DMS 273 (cell line): Measurements from ENCODE around the gene ELFN2.

Source experiments
- DNase-seq: peaks from one replicate; lab custom pipeline; 2025; ENCODE audit not compliant: unreplicated experiment; lab: John Stamatoyannopoulos, UW

ELFN2 gene

GRCh38 chr22:37363261-37363992 lies 63.9 kb downstream of the ELFN2 start:
- DNase-seq = no peak

GRCh38 chr22:37362621-37363020 lies 64.7 kb downstream of the ELFN2 start:
- DNase-seq = no peak

DNA sequence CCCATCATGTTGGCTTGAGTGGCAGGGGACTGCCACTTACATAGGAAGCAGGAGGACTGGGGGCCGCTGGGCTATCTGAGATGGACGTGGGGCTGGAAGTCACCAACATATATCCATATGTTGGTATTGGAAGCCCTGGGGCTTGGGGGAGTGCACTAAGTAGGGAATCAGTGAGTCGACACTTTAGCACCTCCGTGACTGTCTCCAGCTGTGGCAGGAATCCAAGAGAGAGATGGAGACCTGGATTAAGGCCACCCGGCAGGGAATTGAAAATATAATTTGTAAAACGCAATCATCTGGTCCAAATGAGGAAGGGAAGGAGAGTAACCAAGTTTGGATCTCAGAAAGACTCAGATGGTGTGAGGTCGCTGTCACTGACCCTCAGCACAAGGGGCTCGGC lies 68.4 kb downstream of the ELFN2 start:
- no peak for DNase-seq

- DNase-seq = no peak
Observed at GRCh38 chr22:37358386-37358785, 68.9 kb downstream of the ELFN2 start.

- no peak for DNase-seq
Observed at GRCh38 chr22:37357446-37358075, 69.7 kb downstream of the ELFN2 start.

DNA sequence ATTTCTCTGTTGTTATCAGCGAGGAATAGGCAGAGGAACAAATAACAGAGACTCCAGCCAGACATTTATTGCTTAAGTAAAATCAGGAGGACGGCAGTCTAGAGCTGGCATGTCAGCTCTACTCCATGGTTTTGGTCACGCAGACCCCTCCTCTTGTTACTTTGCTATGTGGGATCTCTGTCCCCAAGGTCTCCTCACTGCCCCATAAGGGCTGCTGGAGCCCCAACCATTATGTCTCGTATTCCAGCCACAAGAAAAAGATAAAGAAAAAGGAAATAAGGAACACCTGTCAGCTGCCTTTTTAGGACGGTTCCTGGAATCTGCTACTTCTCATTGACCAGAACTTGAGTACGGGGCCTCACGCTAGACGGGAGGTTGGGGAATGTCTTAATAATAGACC lies 70.4 kb downstream of the ELFN2 start:
- DNase-seq = no peak

DNA sequence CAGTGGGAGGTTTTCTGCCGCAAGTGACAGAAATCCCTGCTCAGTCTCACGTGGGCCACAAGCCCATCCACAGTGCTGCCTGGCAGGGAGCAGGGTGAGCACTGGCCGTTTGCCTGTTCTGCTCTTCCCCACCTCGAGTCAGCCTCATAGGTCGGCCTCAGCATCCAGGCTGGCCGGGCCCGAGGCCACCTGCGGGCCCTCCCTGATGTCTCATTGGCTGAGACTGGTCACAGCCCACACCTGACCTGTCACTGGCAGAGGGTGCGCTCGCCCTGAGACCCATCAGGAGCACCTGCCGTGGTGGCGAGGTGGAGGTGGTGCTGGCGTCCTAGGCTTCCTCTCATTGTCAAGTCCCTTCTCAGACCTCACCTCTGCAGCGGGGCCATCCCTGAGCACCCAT lies 72.1 kb downstream of the ELFN2 start:
- DNase-seq = no peak

DNA sequence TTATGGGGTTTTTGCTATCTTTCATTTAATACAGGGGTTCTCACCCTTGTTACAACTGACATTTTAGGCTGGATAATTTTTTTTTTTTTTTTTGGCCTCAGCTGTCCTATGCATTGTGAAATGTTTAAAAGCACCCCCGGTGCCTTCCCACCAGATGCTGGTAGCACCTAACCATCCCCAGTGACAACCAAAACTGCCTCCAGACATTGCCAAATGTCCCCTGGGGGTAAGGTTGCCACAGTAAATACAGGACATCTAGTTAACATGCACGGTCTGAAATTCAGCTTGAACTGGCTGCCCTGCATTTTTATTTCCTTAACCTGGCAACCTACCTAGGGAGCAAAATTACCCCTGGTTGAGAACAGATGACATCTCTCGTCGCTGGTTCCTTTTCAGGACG lies 72.6 kb downstream of the ELFN2 start:
- no peak for DNase-seq

DNA sequence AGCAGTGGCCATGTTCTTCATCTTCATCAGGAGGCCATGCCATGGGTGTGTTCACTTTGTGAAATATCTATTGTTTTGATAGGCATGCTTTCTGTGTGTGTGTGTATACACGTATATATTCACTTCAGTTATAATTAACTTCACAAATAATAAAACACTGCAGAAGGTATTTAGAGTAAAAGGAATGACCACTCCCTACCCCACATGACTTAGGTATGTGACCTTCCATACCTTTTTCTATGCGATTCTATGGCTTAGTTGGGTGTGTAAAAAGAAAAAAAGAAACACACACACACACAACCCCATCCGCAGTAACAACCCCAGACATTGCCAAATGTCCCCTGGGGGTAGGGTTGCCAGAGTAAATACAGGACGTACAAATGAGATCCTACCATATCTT lies 73.0 kb downstream of the ELFN2 start:
- no peak for DNase-seq

DNA sequence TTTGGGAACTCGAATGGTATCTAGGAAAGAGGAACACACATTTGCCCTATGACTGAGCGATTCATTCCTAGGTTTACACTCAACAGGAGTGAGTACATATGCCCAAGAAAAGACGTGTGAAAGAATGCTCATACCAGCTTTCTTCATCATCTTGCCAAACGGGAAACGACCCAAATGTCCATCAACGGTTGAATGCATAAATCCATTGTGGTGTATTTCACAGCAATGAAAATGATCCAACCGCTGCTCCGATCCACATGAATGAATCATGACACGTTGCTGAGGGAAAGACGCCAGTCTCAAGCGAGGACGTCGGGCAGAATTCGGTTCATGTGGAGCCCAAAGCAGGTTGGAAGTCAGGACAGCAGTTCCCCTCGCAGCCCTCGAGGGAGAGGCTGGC lies 73.4 kb downstream of the ELFN2 start:
- DNase-seq = no peak

- DNase-seq = no peak
Observed at GRCh38 chr22:37352481-37352880, 74.8 kb downstream of the ELFN2 start.

DNA sequence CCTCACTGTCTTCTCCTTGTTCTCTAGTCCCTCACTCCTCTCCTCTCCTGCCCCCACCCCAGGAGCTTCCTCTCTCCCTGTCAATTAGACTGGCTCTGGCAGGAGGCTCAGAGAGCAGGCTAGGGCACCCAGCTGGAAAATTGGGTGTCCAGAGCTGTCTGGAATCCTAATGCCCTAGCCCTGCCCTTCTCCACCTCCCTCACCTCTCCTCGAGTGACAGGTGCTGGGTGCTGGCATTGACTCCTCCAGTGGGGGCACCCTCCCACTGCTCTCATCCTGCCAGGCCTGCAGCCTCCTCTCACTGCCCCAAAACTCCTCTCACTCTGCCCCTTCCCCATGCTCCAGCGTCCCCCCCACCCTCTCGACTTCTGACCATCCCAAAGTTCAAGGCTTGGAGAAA lies 76.0 kb downstream of the ELFN2 start:
- DNase-seq = no peak

DNA sequence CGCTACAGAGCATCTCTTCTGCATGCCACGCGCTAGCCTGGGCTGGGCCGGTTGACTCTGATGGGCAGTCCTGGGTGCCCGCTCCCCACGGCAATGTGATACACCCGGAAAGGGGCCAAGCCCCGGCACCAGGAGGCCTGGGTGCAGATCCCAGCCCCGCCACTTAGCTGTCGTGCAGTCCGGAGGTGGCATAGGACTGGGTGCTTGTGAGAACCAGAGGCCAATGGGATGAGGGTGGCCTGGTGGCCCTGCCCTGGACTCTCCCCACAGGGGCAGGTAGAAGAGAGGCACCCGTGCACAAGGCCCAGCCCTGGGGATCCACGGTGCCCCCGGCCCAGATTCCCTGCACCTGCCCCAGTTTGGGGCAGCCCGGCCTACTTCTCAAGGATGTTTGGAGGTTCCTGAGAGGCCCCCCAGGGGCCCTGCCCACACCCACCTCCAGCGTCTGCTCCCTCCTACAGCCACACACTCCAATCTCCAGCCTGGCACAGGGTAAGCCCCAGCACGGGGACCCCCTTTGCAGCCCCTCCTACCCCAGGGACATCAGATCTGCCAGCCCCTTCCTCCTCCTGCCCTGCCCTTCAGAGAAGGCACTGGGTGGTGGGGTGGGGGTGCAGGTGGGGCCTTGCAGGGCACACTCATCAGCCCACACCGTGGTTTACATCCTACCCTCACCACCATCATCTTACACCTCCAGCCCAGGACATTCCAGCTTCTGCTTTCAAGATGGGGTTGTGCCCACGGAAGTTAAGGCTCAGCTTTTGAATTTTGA lies 78.0 kb downstream of the ELFN2 start:
- no peak for DNase-seq

- DNase-seq = no peak
Observed at GRCh38 chr22:37346505-37346895, 80.8 kb downstream of the ELFN2 start.

GRCh38 chr22:37345863-37346504 lies 81.3 kb downstream of the ELFN2 start:
- DNase-seq = peak; percentile 29

- no peak for DNase-seq
Observed at GRCh38 chr22:37344735-37345449, 82.4 kb downstream of the ELFN2 start.

GRCh38 chr22:37343863-37344734 lies 83.2 kb downstream of the ELFN2 start:
- DNase-seq = peak; percentile 14

- peak; percentile 25 for DNase-seq
Observed at GRCh38 chr22:37343348-37343747, 83.9 kb downstream of the ELFN2 start.

- no peak for DNase-seq
Observed at GRCh38 chr22:37342065-37342464, 85.2 kb downstream of the ELFN2 start.
